NCI-H82 treated with DMSO at 0.1 percent for 48 hours (cell line): ENCODE data around the gene RSU1.

Source experiments
- DNase-seq: peaks from one replicate; lab custom pipeline; 2025; ENCODE audit not compliant: unreplicated experiment; lab: John Stamatoyannopoulos, UW

RSU1 gene

DNA sequence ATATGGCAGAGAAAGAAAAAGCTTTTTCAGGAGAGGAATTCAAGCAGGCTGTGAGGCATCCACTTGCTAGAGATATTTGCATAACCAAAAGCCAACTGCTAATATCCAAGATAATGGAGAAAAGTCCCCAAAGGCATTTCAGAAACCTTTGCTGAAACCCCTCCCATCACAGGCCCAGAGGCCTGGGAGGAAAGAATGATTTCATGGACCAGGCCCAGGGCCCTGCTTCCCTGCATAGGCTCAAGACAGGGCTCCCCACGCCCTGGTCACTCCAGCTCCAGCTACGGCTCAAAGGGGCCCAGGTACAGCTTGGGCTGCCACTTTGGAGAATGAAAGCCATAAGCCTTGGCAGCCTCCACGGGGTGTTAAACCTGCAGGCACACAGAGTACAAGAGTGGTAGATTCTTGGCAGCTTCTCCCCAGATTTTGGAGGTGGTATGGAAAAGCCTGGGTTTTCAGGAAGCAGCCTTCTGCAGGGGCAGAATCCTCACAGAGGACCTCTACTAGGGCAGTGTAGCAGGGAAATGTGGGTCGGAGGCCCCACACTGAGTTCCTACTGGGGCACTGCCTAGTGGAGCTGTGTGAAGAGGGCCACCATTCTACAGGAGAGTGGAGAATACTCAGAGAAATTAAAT is 5.6 kb upstream of the RSU1 start:
- no peak for DNase-seq

GRCh38 chr10:16822027-16822426 is 4.8 kb upstream of the RSU1 start:
- DNase-seq: no peak

DNA sequence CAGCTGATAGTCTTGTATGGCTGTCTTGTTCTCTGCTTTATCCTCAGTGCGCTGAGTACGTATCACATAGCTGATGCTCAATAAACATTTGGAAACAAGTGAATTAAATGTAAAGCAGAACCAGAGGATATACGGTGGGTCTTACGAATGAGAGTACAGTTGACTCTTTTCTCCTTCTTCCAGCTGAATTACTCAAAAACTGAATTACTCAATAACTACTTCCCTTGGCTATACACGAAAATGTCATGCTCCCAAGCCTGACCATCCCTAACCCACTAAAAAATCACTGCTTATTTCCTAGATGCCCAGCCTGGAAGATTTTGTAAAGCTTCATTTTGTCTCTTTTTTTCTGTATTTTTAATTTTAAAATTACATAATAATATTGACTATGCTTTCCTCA is 3.2 kb upstream of the RSU1 start:
- DNase-seq: no peak

- no peak for DNase-seq
Observed at GRCh38 chr10:16820018-16820417, 2.8 kb upstream of the RSU1 start.

DNA sequence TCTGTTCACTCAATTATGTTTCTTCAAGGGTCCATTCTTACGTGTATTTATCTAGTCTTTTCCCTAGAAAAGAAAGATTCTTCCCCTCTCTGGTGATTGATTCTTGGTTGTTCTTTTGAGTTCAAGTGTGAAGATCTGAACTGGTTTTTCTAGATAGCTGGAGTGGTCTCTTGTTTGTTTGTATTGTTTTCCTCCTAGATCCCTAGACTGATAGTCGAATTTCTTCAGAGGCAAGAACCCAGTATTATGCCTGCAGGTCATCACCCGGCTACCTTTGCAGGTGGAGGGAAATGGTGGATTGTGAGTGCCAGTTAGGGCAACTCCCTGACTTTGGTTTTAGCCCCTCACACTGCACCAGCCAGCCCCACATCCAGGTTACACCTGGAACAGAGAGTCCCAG is 2.2 kb upstream of the RSU1 start:
- no peak for DNase-seq

DNA sequence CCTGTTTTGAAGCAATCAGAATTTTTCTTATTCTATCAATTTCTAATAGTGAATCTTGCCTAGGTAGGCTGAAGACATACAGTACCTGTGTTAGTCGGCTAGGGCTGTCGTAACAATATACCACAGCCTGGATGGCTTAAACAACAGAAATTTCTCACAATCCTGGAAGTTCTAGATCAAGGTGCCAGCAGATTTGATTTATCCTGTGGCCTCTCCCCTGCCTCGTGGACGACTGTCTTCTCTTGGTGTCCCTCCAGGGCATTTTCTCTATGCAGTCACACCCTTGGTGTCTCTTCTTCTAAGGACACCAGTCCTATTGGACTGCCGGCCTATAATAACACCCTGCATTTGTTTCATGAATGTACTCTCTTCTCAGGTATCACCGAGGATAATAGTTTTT is 1.8 kb upstream of the RSU1 start:
- DNase-seq: no peak

DNA sequence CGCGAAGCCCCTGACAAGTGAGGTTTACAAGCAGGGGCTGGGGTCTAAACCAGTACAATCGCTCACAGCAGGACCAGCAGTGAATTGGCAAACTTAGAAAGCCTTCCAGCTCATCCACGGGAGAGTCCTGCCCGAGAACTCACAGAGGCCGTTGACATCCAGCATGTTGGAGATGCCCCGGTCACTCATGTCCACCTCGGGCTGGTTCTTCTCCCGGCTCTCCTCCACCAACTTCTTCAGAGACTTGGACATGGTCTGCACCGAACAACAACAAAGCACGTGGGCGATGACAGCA is 447 bp downstream of the RSU1 start:
- no peak for DNase-seq

DNA sequence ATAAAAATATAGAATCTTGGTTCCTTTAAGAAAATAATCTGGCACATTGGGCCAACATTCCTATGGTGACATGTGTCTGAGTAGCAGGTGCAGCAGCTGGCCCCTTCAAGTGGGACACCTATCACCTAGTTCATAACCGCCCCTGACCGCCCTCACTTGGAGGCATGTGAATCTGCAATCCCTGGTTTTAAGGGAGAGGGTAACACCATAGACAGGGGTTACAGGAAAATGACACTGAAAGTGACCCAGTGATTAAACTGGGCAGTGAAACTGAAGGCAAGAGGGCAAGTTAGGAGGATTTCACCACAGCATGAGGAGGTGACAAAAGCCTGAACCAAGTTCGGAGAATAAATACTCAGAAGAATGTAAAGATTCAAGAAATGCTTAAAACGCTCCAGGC is 1.1 kb downstream of the RSU1 start:
- DNase-seq: no peak

DNA sequence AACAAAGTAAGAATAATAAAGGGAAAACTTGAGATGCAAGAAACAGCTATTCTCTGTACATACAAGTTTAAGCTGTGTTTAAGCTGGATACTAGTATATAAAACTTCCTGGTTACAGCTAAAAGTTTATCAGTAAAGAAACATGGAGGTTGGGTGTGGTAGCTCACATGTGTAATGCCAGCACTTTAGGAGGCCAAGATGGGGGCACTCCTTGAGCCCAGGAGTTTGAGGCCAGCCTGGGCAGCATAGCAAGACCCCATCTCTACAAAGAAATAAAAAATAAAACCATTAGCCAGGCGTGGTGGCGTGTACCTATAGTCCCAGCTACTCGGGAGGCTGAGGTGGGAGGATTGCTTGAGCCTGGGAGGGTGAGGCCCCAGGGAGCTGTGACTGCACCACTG is 3.2 kb downstream of the RSU1 start:
- DNase-seq: no peak

GRCh38 chr10:16812676-16813075 is 4.5 kb downstream of the RSU1 start:
- DNase-seq: no peak

DNA sequence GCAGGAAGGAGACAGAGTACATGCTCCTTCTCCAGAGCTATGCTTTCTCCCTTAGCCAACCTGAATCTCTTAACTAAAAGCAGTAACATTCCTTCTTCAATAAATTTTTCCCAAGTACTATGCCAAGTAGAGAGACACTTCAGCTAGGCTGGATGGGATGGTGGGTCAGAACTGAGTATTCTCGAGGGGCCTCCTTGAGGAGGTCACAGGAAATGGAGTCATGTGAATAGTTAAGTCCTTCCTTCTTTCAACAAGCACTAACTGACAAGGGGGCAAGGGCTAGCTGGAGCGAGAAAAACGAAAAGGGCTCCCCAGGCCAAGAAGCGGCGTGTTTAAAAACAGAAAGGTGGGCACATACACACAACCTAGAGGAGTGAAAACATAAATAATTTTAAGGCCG is 5.5 kb downstream of the RSU1 start:
- DNase-seq: no peak

GRCh38 chr10:16811292-16811691 is 5.9 kb downstream of the RSU1 start:
- no peak for DNase-seq

DNA sequence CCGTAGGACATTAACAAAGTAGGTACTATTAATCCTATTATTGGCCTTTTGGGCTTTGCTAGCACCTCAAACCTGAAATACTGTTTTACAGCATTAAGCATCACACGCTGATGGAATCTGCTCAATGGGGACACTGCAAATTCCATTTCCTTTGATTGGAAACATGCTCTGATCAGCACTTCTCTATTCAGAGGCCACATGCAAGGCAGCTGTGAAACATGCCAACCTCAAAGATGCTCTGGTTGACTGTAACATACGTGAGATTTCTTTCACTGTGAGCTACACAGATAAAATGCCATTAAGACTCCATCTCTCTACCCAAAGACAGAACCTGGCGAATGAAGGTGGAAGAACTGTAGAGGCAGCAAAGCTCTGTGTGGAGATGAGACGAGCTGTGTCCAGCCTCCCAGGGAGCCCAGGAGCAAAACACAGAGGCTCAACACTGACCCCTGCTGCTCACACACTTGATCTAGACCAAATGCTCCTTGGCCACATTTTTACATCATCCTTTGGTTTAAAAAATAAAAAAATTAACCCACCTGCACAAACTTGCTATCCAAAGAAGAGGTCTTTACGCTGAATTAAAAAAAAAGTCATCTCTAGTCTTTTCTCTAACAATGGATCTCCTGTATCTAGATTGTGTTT is 8.0 kb downstream of the RSU1 start:
- peak; percentile 26 for DNase-seq

DNA sequence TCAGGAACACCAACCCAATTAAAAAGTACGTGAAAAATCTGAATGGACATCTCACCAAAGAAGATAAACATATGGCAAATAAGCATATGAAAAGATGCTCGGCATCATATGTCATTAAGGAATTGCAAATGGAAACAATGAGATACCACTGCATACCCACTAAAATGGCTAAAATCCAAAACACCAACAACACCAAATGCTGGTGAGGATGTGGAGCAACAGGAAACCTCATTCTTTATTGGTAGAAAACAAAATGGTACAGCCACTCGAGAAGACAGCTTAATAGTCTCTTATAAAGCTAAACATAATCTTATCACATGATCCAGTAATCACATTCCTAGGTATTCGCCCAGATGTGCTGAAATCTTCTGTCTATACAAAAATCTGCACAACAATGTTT is 13.1 kb downstream of the RSU1 start:
- DNase-seq: no peak

- DNase-seq: no peak
Observed at GRCh38 chr10:16803464-16803863, 13.8 kb downstream of the RSU1 start.

DNA sequence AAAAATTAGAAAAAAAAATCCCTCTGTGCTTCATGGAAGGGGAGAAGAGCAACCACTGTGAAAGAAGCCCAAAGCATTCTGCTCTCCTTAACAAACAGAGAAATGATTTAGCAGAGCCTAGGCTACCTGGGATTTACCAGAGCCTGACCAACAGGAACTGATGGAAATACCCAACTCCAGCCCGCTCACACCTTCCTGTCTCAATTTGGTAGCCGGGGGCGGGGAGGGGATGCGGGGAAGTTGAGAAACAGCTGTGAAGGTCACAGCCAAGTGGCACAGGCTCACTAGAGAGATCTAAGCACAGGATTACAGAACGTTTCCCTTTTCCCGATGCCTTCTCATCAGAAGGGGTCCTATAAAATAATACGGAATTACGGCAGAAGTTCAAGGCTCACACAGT is 17.6 kb downstream of the RSU1 start:
- no peak for DNase-seq

DNA sequence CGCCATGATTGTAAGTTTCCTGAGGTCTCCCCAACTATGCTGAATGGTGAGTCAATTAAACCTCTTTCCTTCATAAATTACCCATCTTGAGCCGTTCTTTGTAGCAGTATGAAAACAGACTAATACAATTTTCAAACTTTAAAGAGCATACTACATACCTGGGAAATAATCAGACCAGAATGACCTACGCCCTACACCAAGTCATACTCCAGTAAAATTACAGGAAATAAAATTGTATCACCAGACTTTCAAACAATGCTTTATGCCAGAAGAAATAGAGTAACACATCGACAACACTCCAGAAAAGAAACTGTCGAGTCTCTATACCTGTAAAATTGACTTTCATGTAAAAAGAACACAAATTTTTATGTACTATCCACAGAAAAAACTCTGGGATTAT is 18.7 kb downstream of the RSU1 start:
- DNase-seq: no peak

DNA sequence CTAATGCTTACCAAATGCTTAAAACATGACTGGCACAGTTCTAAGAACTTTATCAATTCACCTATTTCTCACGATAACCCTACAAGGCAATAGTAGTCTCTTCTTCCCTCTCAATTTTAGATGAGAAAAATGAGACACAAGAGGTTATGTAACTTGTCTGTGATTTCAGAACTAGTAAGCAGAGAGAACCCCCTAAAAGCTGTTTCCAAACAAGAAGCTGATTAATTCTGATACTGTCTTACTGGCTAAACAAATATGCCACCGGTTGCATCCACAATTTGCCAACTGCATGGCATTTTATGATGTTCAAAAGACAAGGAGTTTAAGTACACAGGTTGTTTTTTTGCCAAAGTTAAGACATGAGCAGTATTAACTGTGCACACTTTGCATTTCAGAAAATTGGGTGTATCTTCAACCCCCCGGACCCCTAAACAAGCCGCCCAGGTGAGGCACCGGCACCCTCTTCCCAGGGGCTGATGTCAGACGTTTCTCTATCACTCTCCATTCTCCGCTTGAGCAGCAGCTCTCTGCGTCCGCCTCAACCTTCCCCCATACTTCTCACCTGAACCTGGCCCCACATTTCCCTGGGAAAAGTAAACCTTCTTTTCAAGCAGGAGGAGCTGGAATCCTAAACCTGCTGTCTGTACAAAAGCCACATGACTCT is 21.7 kb downstream of the RSU1 start:
- DNase-seq: no peak

DNA sequence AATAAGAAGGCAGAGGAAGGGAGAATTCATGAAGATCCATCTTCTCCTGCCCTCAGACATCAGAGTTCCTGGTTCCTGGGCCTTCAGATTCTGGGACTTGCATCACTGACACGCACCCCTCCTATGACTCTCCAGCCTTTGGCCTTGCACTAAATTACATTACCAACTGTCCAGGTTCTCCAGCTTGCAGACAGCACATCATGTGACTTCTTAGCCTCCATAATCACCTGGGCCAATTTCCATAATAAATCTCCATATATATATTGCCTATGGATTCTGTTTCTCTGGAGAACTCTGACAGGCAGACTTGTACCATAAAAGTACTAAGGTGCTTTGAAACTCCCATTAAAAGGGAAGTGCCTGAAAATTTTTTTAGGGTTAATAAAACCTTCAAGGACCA is 23.2 kb downstream of the RSU1 start:
- no peak for DNase-seq

GRCh38 chr10:16792675-16793074 is 24.5 kb downstream of the RSU1 start:
- no peak for DNase-seq

- no peak for DNase-seq
Observed at GRCh38 chr10:16789765-16790164, 27.5 kb downstream of the RSU1 start.

GRCh38 chr10:16789261-16789660 is 28.0 kb downstream of the RSU1 start:
- no peak for DNase-seq

- no peak for DNase-seq
Observed at GRCh38 chr10:16788778-16789177, 28.4 kb downstream of the RSU1 start.
